Heart right ventricle (tissue), 16 donors: ENCODE measurements around the gene OVOL3. TPM values are rescaled to one million over a fixed set of nuclear protein-coding genes. Genes with fewer than 3 reads are reported as not detected.

Source experiments
- ATAC-seq, 8 donors: fragments of 200-7000 bp; cut with Tn5 transposase; one replicate each; pipeline ENCODE4 v1.9.1; 2020; ENCODE audit warnings: mild to moderate bottlenecking in 8 of 8, moderate library complexity in 8 of 8, moderate number of reproducible peaks in 1 of 8
- DNase-seq, 2 donors: peaks; one replicate each; pipeline ENCODE4 v3.0.0-alpha.2; 2020
- H3K27ac ChIP-seq, 10 donors: fragments of 200-600 bp; sonication (generic) in 2 of 10; one replicate each; pipeline versions ENCODE4 v1.5.0 to v1.8.0; 2020 to 2022; ENCODE audit warnings: mild to moderate bottlenecking in 3 of 10
- H3K27me3 ChIP-seq, 7 donors: fragments of 200-600 bp; one replicate each; pipeline ENCODE4 v1.8.0; 2021 to 2022; ENCODE audit warnings: mild to moderate bottlenecking in 2 of 7
- H3K36me3 ChIP-seq, 9 donors: fragments of 200-600 bp; sonication (generic) in 1 of 9; one replicate each; pipeline versions ENCODE4 v1.5.0 to v1.8.0; 2020 to 2022; ENCODE audit warnings: mild to moderate bottlenecking in 2 of 9
- H3K4me1 ChIP-seq, 9 donors: fragments of 200-600 bp; sonication (generic) in 1 of 9; one replicate each; pipeline versions ENCODE4 v1.5.0 to v1.8.0; 2020 to 2022; ENCODE audit warnings: mild to moderate bottlenecking in 4 of 9
- H3K4me3 ChIP-seq, 10 donors: fragments of 200-600 bp; sonication (generic) in 2 of 10; one replicate each; pipeline versions ENCODE4 v1.5.0 to v1.8.0; 2020 to 2022; ENCODE audit warnings: mild to moderate bottlenecking in 7 of 10, moderate library complexity in 2 of 10
- H3K9me3 ChIP-seq, 11 donors: fragments of 200-600 bp in 10 of 11; sonication (generic) in 2 of 11; one replicate each; pipeline versions ENCODE4 v1.5.0 to v1.8.0; 2013 to 2022; ENCODE audit warnings: mild to moderate bottlenecking in 2 of 11, control low read depth in 1 of 11, moderate library complexity in 1 of 11
- WGBS, 2 donors: extraction: QIAGEN DNeasy Blood & Tissue Kit; methylation state at CpG; one replicate each; pipeline ENCODE4 v1.1.7; 2013; ENCODE audit warnings: inconsistent platforms in 1 of 2; 5-methylcytosine and 5-hydroxymethylcytosine counted together
- intact Hi-C, 10 donors: fragments of 100-400 bp; cut with DNase I; formaldehyde crosslinking; loops; one replicate each; pipeline versions ENCODE4 v1.11.1 to v1.14.2; 2022
- polyA plus RNA-seq, 2 donors: library from polyadenylated mRNA; stranded (reverse); fragments of 200-250 nt; gene quantifications; one replicate each; pipeline ENCODE4 v1.2.3, GENCODE V29; 2013
- total RNA-seq, 10 donors: library from RNA; stranded (reverse); fragmentation: NEBNext Ultra II Directional in 3 of 10; extraction: Animal tissue kit (Norgen Biotek cat#: 25700) in 3 of 10; gene quantifications; one replicate each; pipeline versions ENCODE4 v1.2.1 to v1.2.4, GENCODE V29; 2021 to 2023
- TF ChIP-seq, protein P1 (sequence below), 9 donors: fragments of 200-600 bp; sonication (generic) in 2 of 9; IDR thresholded peaks; one replicate each; pipeline versions ENCODE4 v1.5.0 to v1.8.0; 2021 to 2022; ENCODE audit warnings: antibody characterized with exemption in 9 of 9, mild to moderate bottlenecking in 5 of 9, moderate library complexity in 1 of 9
- donor health status: Arrhythmogenic right ventricular cardiomyopathy.
- donor health status: ischemic (EF 13 %, LVEDD 7.1; RV severe dilation, severe dysfunction).
- donor health status: healthy with polysubstance abuse.
- donor health status: DM: no; HTN: yes; CAD: no.
- donor health status: DM: no; HTN: no; CAD: no.
- donor health status: ischemic (EF 25% LVEDD 6.9; RV normal size, moderate dysfunction).
- donor health status: ischemic (EF 25% LVEDD 5.7; RV mildly dilated, moderate dysfunction).
- donor health status: healthy.
- donor health status: DM: yes; HTN: yes; CAD: no.
- donor health status: Ischemic cardiomyopathy.
- donor health status: ischemic (EF 35%, LVEDD 5.7; RV mildly dilated, moderate dysfunction).
- donor health status: nonischemic (EF 11% LVEDD 7.7; RV severe dilation, severe dysfunction).
- donor health status: DM: yes; HTN: yes; CAD: no.
- donor health status: PGD.
- donor health status: ischemic (EF 29% LVEDD 5.4; RV normal size, mild dysfunction).
- donor health status: nonischemic (EF 23%, LVEDD 6.1; RV moderate dilation, normal function).

The OVOL3 gene
- total and polyA plus RNA-seq, 12 donors: not detected

DNA sequence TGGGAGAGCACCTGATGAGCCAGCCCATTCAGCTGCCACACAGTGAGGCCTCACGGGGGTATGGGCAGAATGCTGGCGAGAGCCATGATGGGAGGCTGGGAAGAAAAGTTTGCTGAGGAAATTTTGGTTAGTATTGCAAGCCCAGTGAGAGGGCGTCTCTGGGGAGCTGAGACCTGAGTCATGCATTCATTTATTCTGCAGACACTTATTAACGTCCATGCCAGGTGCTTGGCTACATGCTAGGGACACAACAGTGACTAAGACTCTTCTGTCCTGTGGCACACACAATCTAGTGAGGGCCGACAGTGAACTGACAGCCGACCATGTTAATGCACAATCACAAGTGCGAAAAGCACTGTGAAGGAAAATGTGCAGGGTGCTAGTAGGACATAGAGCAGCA lies 29.0 kb upstream of the OVOL3 start:
- intact Hi-C loops: no loop called here
- no peak overlapping the region for H3K4me3 ChIP-seq
- WGBS, 2 donors: 90% methylated on average over 7 of the region's 7 CpGs
- TF ChIP-seq, protein P1, sequence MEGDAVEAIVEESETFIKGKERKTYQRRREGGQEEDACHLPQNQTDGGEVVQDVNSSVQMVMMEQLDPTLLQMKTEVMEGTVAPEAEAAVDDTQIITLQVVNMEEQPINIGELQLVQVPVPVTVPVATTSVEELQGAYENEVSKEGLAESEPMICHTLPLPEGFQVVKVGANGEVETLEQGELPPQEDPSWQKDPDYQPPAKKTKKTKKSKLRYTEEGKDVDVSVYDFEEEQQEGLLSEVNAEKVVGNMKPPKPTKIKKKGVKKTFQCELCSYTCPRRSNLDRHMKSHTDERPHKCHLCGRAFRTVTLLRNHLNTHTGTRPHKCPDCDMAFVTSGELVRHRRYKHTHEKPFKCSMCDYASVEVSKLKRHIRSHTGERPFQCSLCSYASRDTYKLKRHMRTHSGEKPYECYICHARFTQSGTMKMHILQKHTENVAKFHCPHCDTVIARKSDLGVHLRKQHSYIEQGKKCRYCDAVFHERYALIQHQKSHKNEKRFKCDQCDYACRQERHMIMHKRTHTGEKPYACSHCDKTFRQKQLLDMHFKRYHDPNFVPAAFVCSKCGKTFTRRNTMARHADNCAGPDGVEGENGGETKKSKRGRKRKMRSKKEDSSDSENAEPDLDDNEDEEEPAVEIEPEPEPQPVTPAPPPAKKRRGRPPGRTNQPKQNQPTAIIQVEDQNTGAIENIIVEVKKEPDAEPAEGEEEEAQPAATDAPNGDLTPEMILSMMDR (IDR thresholded peaks at IDR 0.05): no peak
- no peaks in the 10 kb centered on the region for H3K9me3 ChIP-seq
- no peak for DNase-seq
- H3K27me3 ChIP-seq: no peaks in the 10 kb centered on the region
- no peaks in the 10 kb centered on the region for H3K4me1 ChIP-seq
- ATAC-seq: no peak
- no peak overlapping the region for H3K27ac ChIP-seq
- peaks cover 0 to 58% (median 0%) of the 10 kb centered on the region in 9 donors for H3K36me3 ChIP-seq

- ATAC-seq (no peak), DNase-seq (no peak)
- Histone ChIP-seq H3K4me3 (no peak overlapping the region), H3K27me3 (no peaks in the 10 kb centered on the region), H3K9me3 (no peaks in the 10 kb centered on the region), H3K4me1 (no peaks in the 10 kb centered on the region), H3K36me3 (peaks cover 0 to 59% (median 0%) of the 10 kb centered on the region in 9 donors), H3K27ac (no peak overlapping the region)
- WGBS, 2 donors: 92 to 94% methylated on average over 13 of the region's 13 CpGs
- TF ChIP-seq, protein P1 (IDR thresholded peaks at IDR 0.05): no peak
- intact Hi-C loops: no loop called here
Observed at GRCh38 chr19:36082916-36083315, 28.0 kb upstream of the OVOL3 start.

- intact Hi-C loops: no loop called here
- 91 to 97% methylated on average over 12 of the region's 12 CpGs for WGBS, 2 donors
Observed at GRCh38 chr19:36084231-36085009, 26.5 kb upstream of the OVOL3 start.

GRCh38 chr19:36086326-36086725 lies 24.6 kb upstream of the OVOL3 start:
- H3K27me3 ChIP-seq: no peaks in the 10 kb centered on the region
- WGBS, 2 donors: 97 to 98% methylated on average over 9 of the region's 9 CpGs

More at GRCh38 chr19:36084231-36085009, 26.5 kb upstream of the OVOL3 start:
- no peak for ATAC-seq
- H3K36me3 ChIP-seq: peaks cover 0 to 70% (median 0%) of the 10 kb centered on the region in 9 donors
- H3K9me3 ChIP-seq: no peaks in the 10 kb centered on the region
- H3K4me3 ChIP-seq: no peak overlapping the region
- H3K27ac ChIP-seq: no peak overlapping the region
- no peaks in the 10 kb centered on the region for H3K27me3 ChIP-seq
- no peak for DNase-seq
- H3K4me1 ChIP-seq: no peaks in the 10 kb centered on the region
- TF ChIP-seq, protein P1 (IDR thresholded peaks at IDR 0.05): no peak

More at GRCh38 chr19:36086326-36086725, 24.6 kb upstream of the OVOL3 start:
- intact Hi-C loops: no loop called here
- Histone ChIP-seq H3K36me3 (peaks cover 0 to 69% (median 0%) of the 10 kb centered on the region in 9 donors), H3K9me3 (no peaks in the 10 kb centered on the region), H3K27ac (no peak overlapping the region), H3K4me1 (no peaks in the 10 kb centered on the region), H3K4me3 (no peak overlapping the region)
- TF ChIP-seq, protein P1 (IDR thresholded peaks at IDR 0.05): no peak
- DNase-seq (no peak), ATAC-seq (no peak)
